Activated CD4-positive, alpha-beta memory T cell treated with anti-CD3 and anti-CD28 coated beads, Interleukin-2, amount 10 ng/mL, durations not matched to agents 7 days and 5 days (primary cell): ENCODE results near the gene FARSB. TPM values are rescaled to one million over a fixed set of nuclear protein-coding genes. Genes with fewer than 3 reads are reported as not detected.

ENCODE experiments used
- CTCF ChIA-PET: fragments of 350-600 bp; sonication (Branson Sonifier 250); formaldehyde crosslinking; loops from one replicate; lab custom pipeline; 2021; ENCODE audit warnings: antibody characterized with exemption, inconsistent platforms; lab: Charles Lee
- POLR2A ChIA-PET: fragments of 350-600 bp; sonication (Branson Sonifier 250); formaldehyde crosslinking; loops from one replicate; lab custom pipeline; 2021; ENCODE audit warnings: antibody characterized with exemption; lab: Charles Lee
- DNase-seq: peaks from one replicate; pipeline ENCODE4 v3.0.0-alpha.2; 2020
- H3K27ac Mint-ChIP-seq: one replicate; pipeline ENCODE4 v1.8.0; 2021; ENCODE audit warnings: mild to moderate bottlenecking, mixed read lengths
- H3K27me3 Mint-ChIP-seq: one replicate; pipeline ENCODE4 v1.8.0; 2021; ENCODE audit warnings: mixed read lengths
- H3K36me3 Mint-ChIP-seq: one replicate; pipeline ENCODE4 v1.8.0; 2021; ENCODE audit warnings: low read depth, mixed read lengths
- H3K4me1 Mint-ChIP-seq: one replicate; pipeline ENCODE4 v1.8.0; 2021; ENCODE audit warnings: mixed read lengths
- H3K4me3 Mint-ChIP-seq: one replicate; pipeline ENCODE4 v1.8.0; 2021; ENCODE audit warnings: mild to moderate bottlenecking, mixed read lengths
- H3K9me3 Mint-ChIP-seq: one replicate; pipeline ENCODE4 v1.8.0; 2021; ENCODE audit warnings: mixed read lengths
- total RNA-seq, 2 experiments: library from RNA; stranded (reverse); gene quantifications; one replicate each; pipeline ENCODE4 v1.2.3, GENCODE V29; 2021

FARSB gene
- total RNA-seq, 2 experiments from 2014 or later = 20.8 to 21.5 TPM

- CTCF ChIA-PET = no interaction called here
- DNase-seq = no peak
- Mint-ChIP-seq H3K4me3 (no peak overlapping the region), H3K36me3 (peaks cover 3% of the 10 kb centered on the region), H3K27ac (no peak overlapping the region), H3K9me3 (peaks cover 3% of the 10 kb centered on the region), H3K27me3 (no peaks in the 10 kb centered on the region), H3K4me1 (peaks cover 6% of the 10 kb centered on the region)
- POLR2A ChIA-PET = no interaction called here
Observed at GRCh38 chr2:222525811-222526210, 130.1 kb downstream of the FARSB start.

GRCh38 chr2:222523783-222524544 is 131.9 kb downstream of the FARSB start:
- no peak overlapping the region for H3K27ac Mint-ChIP-seq
- H3K27me3 Mint-ChIP-seq = no peaks in the 10 kb centered on the region
- ChIA-PET POLR2A (no interaction called here), CTCF (no interaction called here)
- peaks cover 3% of the 10 kb centered on the region for H3K9me3 Mint-ChIP-seq
- DNase-seq = no peak
- H3K4me1 Mint-ChIP-seq = peaks cover 6% of the 10 kb centered on the region
- no peak overlapping the region for H3K4me3 Mint-ChIP-seq
- peaks cover 3% of the 10 kb centered on the region for H3K36me3 Mint-ChIP-seq

DNA sequence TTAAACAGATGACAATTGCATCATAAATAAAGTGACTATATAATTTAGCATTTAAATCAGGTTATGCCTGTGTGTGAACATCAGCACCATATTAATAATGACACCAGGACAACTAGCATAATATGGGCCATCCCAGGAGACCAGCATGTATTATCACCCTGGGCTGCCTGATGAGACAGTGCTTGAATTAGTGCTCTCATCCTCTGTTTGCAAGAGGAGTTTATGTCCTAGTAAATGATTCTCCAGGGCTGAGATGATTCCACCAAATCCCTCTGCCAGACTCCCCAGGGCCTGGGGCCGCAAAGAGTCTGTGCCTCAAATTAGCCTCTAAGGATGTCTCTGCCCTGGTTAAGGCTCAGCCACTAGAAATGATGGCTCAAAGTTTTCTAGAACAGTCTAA is 133.8 kb downstream of the FARSB start:
- H3K27ac Mint-ChIP-seq = no peak overlapping the region
- ChIA-PET CTCF (no interaction called here), POLR2A (no interaction called here)
- H3K4me1 Mint-ChIP-seq = peaks cover 6% of the 10 kb centered on the region
- peaks cover 3% of the 10 kb centered on the region for H3K9me3 Mint-ChIP-seq
- DNase-seq = no peak
- no peaks in the 10 kb centered on the region for H3K27me3 Mint-ChIP-seq
- no peak overlapping the region for H3K4me3 Mint-ChIP-seq
- H3K36me3 Mint-ChIP-seq = peaks cover 3% of the 10 kb centered on the region

DNA sequence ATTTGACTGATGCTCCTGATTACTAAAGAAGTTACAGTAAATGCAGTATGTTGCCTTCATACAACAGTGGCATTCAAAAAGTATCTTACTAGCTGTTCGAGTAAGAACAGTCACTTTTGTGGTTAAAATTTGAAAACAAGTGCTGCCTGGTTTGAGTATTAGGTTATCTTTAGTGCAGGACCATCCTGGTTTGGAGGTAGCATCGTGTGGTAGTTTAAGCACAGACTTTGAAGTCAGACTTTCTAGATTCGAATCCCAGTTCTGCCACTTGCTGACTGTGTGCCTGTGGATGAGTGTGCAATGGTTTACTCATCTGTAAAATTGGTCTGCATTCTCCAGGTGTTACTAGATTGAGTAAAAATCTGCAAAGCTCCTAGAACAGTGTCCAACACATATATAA is 134.8 kb downstream of the FARSB start:
- no peaks in the 10 kb centered on the region for H3K27me3 Mint-ChIP-seq
- POLR2A ChIA-PET = no interaction called here
- no peak overlapping the region for H3K27ac Mint-ChIP-seq
- peaks cover 2% of the 10 kb centered on the region for H3K9me3 Mint-ChIP-seq
- H3K4me3 Mint-ChIP-seq = no peak overlapping the region
- CTCF ChIA-PET = no interaction called here
- H3K36me3 Mint-ChIP-seq = no peaks in the 10 kb centered on the region
- no peak for DNase-seq
- peaks cover 2% of the 10 kb centered on the region for H3K4me1 Mint-ChIP-seq

Other genes starting within 250 kb of the FARSB start
- gene SGPP2, start 231.5 kb downstream of the FARSB start, total RNA-seq = 1 to 10 TPM; 2.7 to 3.1 TPM
- not detected for gene MOGAT1, start 15.6 kb upstream of the FARSB start, total RNA-seq
- 10 to 100 TPM; 49.5 to 57.2 TPM for gene ACSL3, start 204.9 kb upstream of the FARSB start, total RNA-seq